IgD-negative memory B cell (primary cell): ENCODE data around the gene GMPS. TPM values are rescaled to one million over a fixed set of nuclear protein-coding genes. Genes with fewer than 3 reads are reported as not detected.
"Not testable (repeated sequence)": the region's sequence is repeated elsewhere in the genome, so short reads cannot be mapped to it uniquely, and the experiment has no call there.

Experiments
- H3K27ac Mint-ChIP-seq, 3 donors: one replicate each; pipeline ENCODE4 v1.8.0; 2020 to 2022; ENCODE audit warnings: mild to moderate bottlenecking in 3 of 3, mixed read lengths in 3 of 3, moderate library complexity in 1 of 3
- H3K27me3 Mint-ChIP-seq: one replicate; pipeline ENCODE4 v1.8.0; 2021; ENCODE audit warnings: mixed read lengths
- H3K36me3 Mint-ChIP-seq: one replicate; pipeline ENCODE4 v1.8.0; 2020; ENCODE audit warnings: mild to moderate bottlenecking, mixed read lengths
- H3K4me1 Mint-ChIP-seq, 3 donors: one replicate each; pipeline ENCODE4 v1.8.0; 2020 to 2022; ENCODE audit warnings: mixed read lengths in 3 of 3, mild to moderate bottlenecking in 1 of 3
- H3K4me3 Mint-ChIP-seq, 4 donors: one replicate each; pipeline ENCODE4 v1.8.0; 2020 to 2022; ENCODE audit warnings: mild to moderate bottlenecking in 4 of 4, mixed read lengths in 4 of 4, moderate library complexity in 3 of 4
- H3K9me3 Mint-ChIP-seq, 3 donors: one replicate each; pipeline ENCODE4 v1.8.0; 2020 to 2021; ENCODE audit warnings: mixed read lengths in 3 of 3, mild to moderate bottlenecking in 1 of 3
- polyA plus RNA-seq: library from polyadenylated mRNA; unstranded; fragments of 300-500 nt; fragmentation: Illumina TruSeq; gene quantifications from one replicate; pipeline ENCODE4 v1.2.3, GENCODE V29; 2021

The GMPS gene
- polyA plus RNA-seq, 1 donor from 2014 or later: 47.1 TPM

DNA sequence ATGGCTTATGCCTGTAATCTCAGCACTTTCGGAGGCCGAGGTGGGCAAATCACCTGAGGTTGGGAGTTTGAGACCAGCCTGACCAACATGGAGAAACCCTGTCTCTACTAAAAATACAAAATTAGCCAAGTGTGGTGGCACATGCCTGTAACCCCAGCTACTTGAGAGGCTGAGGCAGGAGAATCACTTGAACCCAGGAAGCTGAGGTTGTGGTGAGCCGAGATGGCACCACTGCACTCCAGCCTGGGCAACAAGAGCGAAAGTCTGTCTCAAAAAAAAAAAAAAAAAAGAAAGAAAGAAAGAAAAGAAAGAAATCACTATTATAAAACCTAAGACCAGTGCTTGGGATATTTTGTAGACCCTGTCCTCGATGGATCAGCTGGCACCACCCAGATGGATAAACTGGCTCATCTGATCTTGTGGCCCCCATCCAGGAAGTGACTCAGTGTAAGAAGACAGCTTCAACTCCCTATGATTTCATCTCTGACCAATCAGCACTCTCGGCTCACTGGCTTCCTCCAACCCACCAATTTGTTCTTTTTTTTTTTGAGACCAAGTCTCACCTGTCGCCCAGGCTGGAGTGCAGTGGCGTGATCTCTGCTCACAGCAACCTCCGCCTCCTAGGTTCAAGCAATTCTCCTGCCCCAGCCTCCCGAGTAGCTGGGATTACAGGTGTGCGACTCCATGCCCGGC lies 8.0 kb upstream of the GMPS start:
- not testable (repeated sequence) for H3K27ac Mint-ChIP-seq, H3K36me3 Mint-ChIP-seq, H3K27me3 Mint-ChIP-seq, H3K4me1 Mint-ChIP-seq, H3K9me3 Mint-ChIP-seq
- H3K4me3 Mint-ChIP-seq: peak overlapping the region in 1 of 4 donors; percentile 37

DNA sequence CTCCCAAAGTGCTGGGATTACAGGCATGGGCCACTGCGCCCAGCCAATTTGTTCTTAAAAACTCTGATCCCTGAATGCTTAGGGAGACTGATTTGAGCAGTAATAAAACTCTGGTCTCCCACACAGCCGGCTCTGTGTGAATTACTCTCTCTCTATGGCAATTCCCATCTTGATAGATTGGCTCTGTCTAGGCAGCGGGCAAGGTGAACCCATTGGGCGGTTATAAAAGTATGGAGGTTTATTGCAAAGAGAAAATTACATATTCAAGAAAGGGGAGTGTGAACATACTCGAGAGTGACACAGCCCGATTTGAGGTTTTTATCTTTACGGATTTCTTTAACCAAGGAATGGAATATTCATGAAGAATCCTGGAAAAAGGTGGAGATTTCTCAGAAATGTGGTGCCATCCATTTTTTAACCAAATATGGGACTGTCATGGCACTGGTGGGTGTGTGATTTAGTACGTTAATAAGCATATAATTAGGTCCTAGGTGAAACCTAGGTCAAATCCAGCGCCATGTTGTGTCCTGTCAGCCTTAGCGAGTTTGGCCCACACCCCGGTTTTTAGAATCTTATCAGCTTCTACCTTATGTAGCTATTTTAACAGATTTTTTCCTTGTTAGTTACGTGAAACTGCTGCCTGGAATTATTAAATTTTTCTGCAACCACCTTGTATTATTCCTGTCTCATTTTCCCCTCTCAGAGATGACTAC lies 7.2 kb upstream of the GMPS start:
- Mint-ChIP-seq H3K36me3 (no peaks in the 10 kb centered on the region), H3K4me1 (peaks cover 3 to 6% (median 4%) of the 10 kb centered on the region in 3 donors), H3K27me3 (peaks cover 2% of the 10 kb centered on the region), H3K9me3 (no peaks in the 10 kb centered on the region), H3K27ac (no peak overlapping the region), H3K4me3 (no peak overlapping the region)

DNA sequence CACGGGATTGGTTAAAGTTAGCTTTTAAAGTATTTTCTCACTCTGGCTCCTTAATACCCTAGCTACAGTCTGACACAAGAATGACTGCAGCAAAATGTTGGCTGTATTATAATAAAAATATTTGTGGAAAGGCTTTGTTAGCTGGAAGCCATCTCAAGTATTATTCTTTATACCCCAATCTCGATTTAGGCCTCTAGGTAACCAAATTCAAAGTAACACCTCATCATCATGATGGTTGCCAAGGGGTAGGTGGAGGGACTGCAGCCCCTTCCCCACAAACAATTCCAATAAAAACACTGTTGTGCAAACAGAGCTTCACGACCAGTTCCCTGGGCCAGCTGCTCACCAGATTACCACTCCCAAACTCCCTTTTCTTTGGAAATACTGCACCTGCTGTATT lies 759 bp upstream of the GMPS start:
- H3K36me3 Mint-ChIP-seq: no peaks in the 10 kb centered on the region
- peak overlapping the region; percentile 93 to 98 (median 96) for H3K4me3 Mint-ChIP-seq
- no peaks in the 10 kb centered on the region for H3K9me3 Mint-ChIP-seq
- peak overlapping the region; percentile 92 to 98 (median 93) for H3K27ac Mint-ChIP-seq
- H3K4me1 Mint-ChIP-seq: peaks cover 15 to 20% (median 16%) of the 10 kb centered on the region in 3 donors
- no peaks in the 10 kb centered on the region for H3K27me3 Mint-ChIP-seq

DNA sequence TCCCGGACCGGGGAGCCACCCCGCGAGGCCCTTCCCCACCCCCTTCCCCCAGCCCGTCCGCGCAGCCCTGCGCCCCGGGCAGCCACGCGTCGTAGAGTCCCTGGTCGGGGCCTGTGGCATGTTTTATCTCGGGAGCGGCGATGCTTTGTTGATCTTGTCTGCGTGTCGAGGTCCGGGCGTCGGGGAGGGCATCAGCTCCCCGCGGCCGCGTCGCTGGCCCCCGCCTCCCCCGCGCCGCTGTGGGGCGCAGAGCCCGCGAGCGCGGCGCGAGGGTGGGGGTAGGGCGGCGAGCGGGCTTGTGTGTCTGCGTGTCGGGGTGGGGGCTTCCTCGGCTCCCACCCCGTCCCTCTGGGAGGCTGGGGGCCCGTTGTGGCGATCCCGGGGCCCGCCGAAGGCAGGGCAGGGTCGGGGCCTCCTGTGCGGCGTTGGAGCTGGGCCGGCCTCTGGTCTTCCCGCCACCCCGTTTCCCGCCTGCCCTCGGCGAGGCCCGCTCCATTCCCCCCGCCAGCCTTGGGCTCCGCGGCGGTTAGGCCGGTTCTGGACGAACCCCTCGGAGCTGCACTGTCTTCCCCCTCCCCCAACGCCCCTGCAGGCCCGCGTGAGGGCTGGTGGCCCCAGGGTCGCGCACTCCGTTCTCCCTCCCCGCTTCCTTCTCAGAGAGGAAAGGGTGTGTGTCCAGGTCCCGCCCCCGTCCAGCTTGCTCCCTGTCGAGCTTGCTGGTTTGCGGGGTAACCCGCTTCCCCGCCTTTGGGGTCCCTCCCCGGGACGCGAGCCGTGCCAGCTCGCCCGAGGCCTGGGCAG lies 695 bp downstream of the GMPS start:
- H3K4me1 Mint-ChIP-seq: peaks cover 19 to 23% (median 19%) of the 10 kb centered on the region in 3 donors
- H3K4me3 Mint-ChIP-seq: peak overlapping the region; percentile 92 to 98 (median 94)
- no peaks in the 10 kb centered on the region for H3K36me3 Mint-ChIP-seq
- peak overlapping the region; percentile 86 to 92 (median 88) for H3K27ac Mint-ChIP-seq
- H3K27me3 Mint-ChIP-seq: no peaks in the 10 kb centered on the region
- H3K9me3 Mint-ChIP-seq: no peaks in the 10 kb centered on the region

DNA sequence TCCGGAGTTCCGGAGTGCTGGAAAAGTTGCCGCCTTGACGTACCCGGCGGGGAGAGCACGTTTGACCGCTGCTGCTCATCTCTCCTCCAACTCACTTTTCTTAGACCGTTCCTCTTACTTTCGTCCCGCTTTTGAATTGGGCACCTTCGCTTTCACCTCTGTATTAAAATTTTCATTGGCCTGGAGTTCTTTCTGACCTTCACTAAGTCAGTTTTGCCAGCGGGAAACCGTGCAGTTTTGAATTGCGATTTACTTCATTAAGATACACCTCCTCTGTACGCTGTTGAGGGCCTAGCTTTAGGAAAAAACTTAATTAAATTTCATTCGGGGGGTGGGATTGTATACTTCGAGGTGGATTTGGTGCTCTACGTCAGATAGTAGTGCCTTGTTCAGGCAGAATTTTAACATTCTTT lies 1.3 kb downstream of the GMPS start:
- H3K27me3 Mint-ChIP-seq: no peaks in the 10 kb centered on the region
- no peaks in the 10 kb centered on the region for H3K9me3 Mint-ChIP-seq
- peak overlapping the region; percentile 92 to 97 (median 94) for H3K4me3 Mint-ChIP-seq
- H3K36me3 Mint-ChIP-seq: no peaks in the 10 kb centered on the region
- H3K4me1 Mint-ChIP-seq: peaks cover 19 to 25% (median 19%) of the 10 kb centered on the region in 3 donors
- peak overlapping the region; percentile 86 to 92 (median 88) for H3K27ac Mint-ChIP-seq

DNA sequence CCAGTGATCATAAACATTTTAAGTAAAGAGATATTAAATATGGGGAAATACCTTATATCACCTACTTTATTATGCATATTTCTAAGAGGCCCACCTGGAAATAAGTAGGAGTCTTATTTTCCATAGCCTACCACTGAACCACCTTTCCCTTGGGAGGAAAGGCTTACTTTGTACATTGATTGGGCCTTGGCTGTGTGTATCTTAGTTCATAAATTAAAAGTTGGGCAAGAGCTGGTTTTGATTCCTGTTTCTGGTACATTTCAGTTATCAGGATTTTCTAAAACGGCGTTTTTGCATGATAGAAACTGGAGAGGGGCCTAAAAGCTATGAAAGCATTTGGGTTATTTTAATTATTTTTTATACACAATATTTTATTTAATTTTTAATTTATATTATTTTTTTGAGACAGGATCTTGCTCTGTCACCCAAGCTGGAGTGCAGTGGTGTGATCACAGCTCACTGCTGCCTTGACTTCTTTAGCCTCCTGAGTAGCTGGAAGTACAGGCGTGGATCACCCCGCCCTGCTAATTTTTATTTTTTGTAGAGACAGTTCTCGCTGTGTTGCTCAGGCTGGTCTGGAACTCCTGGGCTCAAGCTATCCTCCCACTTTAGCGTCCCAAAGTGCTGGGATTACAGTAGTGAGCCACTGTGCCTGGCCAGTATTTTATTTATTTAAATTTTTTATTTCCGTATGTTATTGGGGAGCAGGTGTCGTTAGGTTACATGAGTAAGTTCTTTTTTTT lies 2.6 kb downstream of the GMPS start:
- no peaks in the 10 kb centered on the region for H3K9me3 Mint-ChIP-seq
- H3K27me3 Mint-ChIP-seq: no peaks in the 10 kb centered on the region
- peak overlapping the region in 3 of 4 donors; percentile 25 to 97 (median 28) for H3K4me3 Mint-ChIP-seq
- H3K4me1 Mint-ChIP-seq: peaks cover 17 to 31% (median 26%) of the 10 kb centered on the region in 3 donors
- no peaks in the 10 kb centered on the region for H3K36me3 Mint-ChIP-seq
- peak overlapping the region in 1 of 3 donors; percentile 88 for H3K27ac Mint-ChIP-seq

DNA sequence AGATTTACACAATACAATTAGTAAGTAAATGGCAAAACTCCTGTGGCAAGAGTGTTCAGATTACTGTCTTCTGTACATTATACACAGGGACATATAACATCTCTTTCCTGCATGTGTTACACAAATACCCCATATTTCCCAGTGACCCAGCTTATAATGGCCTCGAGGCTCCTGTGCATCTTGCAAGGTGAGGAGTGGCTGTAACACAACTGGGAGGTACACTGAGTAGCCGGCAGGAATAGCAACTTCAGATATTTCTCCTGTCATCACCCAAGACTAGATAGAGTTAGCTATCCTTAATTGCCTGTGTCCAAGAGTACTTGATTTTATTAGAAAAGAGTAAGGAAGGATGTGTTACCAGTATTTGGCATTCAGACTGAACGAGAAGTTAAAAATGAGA lies 5.6 kb downstream of the GMPS start:
- no peak overlapping the region for H3K27ac Mint-ChIP-seq
- H3K27me3 Mint-ChIP-seq: no peaks in the 10 kb centered on the region
- H3K36me3 Mint-ChIP-seq: peaks cover 2% of the 10 kb centered on the region
- peaks cover 13 to 44% (median 34%) of the 10 kb centered on the region in 3 donors for H3K4me1 Mint-ChIP-seq
- peak overlapping the region in 1 of 4 donors; percentile 6 for H3K4me3 Mint-ChIP-seq
- H3K9me3 Mint-ChIP-seq: no peaks in the 10 kb centered on the region

DNA sequence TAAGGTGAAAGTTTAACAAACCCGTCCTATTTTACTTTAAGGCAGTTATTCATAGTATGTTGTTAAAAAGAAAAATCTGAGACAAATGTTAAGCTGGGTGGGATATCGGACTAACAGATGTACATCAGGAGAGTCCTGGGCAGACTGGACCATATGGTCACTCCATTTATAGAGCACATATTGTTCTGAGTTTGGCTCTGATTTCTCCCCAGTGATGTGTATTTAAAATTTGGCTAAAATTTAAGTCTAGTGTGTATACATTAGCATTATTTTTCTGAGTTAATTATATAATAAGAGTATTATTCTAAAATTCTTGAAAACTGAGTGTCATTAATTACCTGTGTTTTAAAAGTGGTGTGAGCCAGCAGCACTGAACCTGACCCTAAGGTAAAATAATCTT lies 6.1 kb downstream of the GMPS start:
- Mint-ChIP-seq H3K9me3 (no peaks in the 10 kb centered on the region), H3K36me3 (peaks cover 2% of the 10 kb centered on the region), H3K4me1 (peaks cover 16 to 43% (median 36%) of the 10 kb centered on the region in 3 donors), H3K27ac (no peak overlapping the region), H3K27me3 (no peaks in the 10 kb centered on the region), H3K4me3 (no peak overlapping the region)

DNA sequence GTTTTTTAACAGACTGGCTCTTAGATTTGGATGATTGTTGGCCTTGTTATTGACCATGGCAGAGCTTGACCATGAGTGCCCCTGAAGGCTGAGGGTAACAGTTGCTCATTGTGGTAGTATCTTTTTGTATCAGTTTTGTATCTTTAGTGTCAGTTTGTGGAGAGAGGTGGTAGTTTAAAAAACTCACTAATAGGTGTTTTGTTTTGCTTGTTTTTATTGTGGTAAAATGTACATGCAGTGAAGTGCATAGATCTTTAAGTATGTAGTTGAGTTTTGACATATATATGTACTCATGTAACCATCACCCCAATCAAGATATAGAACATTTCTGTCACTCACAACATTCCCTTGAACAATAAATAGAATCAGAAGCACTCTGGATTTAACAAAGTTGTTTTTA lies 9.8 kb downstream of the GMPS start:
- H3K4me3 Mint-ChIP-seq: no peak overlapping the region
- H3K27ac Mint-ChIP-seq: no peak overlapping the region
- peaks cover 17 to 35% (median 30%) of the 10 kb centered on the region in 3 donors for H3K4me1 Mint-ChIP-seq
- peaks cover 2% of the 10 kb centered on the region for H3K36me3 Mint-ChIP-seq
- no peaks in the 10 kb centered on the region for H3K9me3 Mint-ChIP-seq
- H3K27me3 Mint-ChIP-seq: no peaks in the 10 kb centered on the region

DNA sequence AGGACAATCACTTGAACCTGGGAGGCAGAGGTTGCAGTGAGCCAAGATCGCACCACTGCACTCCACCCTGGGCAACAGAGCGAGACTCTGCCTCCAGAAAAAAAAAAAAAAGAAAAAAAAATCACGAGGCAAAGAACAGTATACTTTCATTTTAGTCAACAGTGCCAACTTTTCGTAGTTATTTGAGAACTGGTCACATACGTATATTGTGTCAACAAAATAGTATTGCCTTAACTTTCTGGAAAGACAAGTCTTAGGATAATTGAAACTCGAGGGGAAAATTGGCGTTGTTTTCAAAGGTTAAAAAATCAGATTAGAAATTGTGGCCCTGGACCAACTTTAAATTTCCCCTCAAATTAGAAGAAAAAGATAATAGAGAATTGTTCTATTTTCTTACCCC lies 13.8 kb downstream of the GMPS start:
- no peaks in the 10 kb centered on the region for H3K36me3 Mint-ChIP-seq

DNA sequence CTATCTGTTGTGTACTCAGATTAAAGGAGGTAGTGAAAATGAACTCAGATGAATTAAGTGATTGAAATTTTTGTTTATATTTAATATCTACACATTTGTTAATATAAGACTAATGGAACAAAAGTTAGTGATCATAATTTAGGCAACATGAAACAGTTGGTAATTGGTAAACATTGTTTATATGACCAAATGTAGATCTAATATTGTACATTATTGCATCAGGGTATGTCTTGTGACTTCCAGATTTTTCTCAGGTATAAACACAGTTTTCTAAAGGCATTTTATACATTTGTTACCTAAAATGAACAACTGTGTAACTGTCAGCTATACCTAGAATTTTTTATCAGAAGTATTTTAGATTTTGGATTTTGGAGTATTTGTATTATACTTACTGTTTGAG lies 14.8 kb downstream of the GMPS start:
- no peak overlapping the region for H3K27ac Mint-ChIP-seq
- H3K4me3 Mint-ChIP-seq: no peak overlapping the region
- H3K9me3 Mint-ChIP-seq: no peaks in the 10 kb centered on the region
- peaks cover 20 to 32% (median 32%) of the 10 kb centered on the region in 3 donors for H3K4me1 Mint-ChIP-seq
- H3K27me3 Mint-ChIP-seq: no peaks in the 10 kb centered on the region
- H3K36me3 Mint-ChIP-seq: no peaks in the 10 kb centered on the region

More for the DNA sequence above, 13.8 kb downstream of the GMPS start:
- Mint-ChIP-seq H3K4me3 (no peak overlapping the region), H3K4me1 (peaks cover 20 to 33% (median 31%) of the 10 kb centered on the region in 3 donors), H3K27me3 (no peaks in the 10 kb centered on the region), H3K9me3 (no peaks in the 10 kb centered on the region), H3K27ac (no peak overlapping the region)

DNA sequence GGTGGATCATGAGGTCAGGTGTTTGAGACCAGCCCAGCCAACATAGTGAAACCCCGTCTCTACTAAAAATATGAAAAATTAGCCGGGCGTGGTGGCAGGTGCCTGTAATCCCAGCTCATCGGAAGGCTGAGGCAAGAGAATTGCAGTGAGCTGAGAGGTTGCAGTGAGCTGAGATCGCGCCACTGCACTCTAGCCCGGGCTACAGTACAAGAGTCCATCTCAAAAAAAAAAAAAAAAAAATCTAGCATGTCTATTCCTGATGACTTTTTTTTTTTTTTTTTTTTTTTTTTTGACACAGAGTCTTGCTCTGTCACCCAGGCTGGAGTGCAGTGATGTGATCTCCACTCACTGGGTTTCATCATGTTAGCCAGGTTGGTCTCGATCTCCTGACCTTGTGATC lies 15.9 kb downstream of the GMPS start:
- not testable (repeated sequence) for H3K4me3 Mint-ChIP-seq, H3K36me3 Mint-ChIP-seq, H3K27me3 Mint-ChIP-seq, H3K27ac Mint-ChIP-seq, H3K9me3 Mint-ChIP-seq
- H3K4me1 Mint-ChIP-seq: peaks cover 23 to 33% (median 33%) of the 10 kb centered on the region in 3 donors

DNA sequence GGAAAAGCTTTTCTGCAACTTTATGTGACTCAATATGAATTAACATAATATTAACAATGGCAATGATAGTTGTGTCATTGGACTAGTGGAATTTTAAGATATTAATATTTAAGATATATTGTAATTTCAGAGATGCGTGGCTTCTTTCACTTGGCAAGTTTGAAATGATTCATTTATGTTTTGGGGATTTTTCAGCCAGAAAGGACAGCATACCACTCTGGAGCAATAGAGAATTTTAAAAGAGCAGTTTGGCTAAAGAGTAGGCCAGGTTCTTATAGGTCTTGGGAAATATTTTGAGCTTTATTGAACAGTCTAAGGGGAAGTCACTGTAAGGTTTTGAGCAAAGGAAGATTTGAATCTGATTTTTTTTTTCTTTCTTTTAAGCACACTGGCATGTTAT lies 16.5 kb downstream of the GMPS start:
- Mint-ChIP-seq H3K4me1 (peaks cover 18 to 33% (median 31%) of the 10 kb centered on the region in 3 donors), H3K27ac (no peak overlapping the region), H3K4me3 (no peak overlapping the region), H3K27me3 (no peaks in the 10 kb centered on the region), H3K36me3 (no peaks in the 10 kb centered on the region), H3K9me3 (no peaks in the 10 kb centered on the region)

DNA sequence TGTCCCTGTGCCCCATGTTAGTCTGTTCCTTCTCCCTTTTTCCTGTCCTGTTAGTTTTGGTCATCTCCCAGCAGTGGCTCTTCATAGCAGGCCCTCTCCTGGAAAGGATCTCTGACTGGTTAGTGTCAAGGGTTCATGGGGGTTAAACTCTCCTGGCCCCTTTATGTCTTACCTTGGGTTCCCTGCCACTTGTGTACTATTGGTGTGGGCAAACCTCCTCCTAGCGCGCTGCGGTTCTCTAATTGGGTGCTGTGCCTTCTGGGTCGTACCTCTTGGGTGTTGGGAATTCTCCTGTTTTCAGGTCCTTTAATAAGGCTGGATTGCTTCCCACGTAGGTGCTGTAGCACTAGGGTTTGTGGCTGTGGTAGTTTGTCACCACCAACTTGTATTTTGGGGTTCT lies 18.8 kb downstream of the GMPS start:
- H3K4me1 Mint-ChIP-seq: peaks cover 15 to 33% (median 29%) of the 10 kb centered on the region in 3 donors
- no peaks in the 10 kb centered on the region for H3K9me3 Mint-ChIP-seq
- H3K27ac Mint-ChIP-seq: peak overlapping the region in 1 of 3 donors; percentile 25
- no peaks in the 10 kb centered on the region for H3K27me3 Mint-ChIP-seq
- H3K4me3 Mint-ChIP-seq: no peak overlapping the region
- no peaks in the 10 kb centered on the region for H3K36me3 Mint-ChIP-seq
